Amniotic epithelial cell (primary cell): Measurements from ENCODE around the gene MAP4K1.

Experiments
- DNase-seq: peaks from one replicate; pipeline ENCODE4 v3.0.0-alpha.2; 2010; ENCODE audit warnings: low read depth

MAP4K1 gene

DNA sequence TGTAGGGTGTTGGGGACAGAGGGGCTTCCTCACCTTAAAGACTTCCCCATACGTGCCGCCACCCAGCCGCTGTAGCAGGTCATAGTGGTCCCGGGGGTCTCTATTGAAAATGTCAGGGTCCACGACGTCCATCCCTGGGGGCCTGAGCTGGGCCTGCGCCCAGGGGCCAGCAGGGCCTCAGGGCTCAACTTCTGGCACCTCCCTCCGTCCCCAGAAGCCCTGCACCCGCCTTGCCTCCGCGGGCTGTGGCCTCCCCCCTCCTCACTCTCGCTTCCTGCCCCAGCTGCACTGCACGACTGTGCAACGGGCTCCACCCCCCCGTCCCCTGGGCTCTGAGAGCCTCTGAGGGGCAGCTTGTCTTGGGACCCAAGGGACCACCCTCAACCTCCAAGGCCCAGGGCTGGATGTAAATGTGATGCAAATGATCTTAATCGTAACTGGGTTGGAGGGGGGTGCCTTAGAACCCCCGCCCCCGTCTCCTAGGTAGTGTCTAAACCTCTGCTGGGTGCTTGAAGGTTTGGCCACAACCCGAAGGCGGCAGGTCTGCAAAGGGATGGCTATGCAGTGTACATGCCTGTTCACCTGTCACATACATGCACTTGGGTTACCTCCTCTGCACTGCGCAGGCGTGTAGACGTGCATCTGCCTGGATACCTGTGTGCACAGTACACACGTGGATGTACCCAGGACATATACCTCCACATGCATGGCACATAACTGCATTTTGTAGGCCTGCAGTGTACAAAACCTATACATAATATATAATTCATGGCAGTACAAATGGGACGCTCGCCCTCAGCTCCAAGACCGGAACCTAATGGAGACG, at the start of gene MAP4K1:
TSS of gene MAP4K1 (minus strand) at position 190 of the 826 bp plus-strand sequence. CDS start at position 132, 58 bp downstream.
- DNase-seq: no peak

DNA sequence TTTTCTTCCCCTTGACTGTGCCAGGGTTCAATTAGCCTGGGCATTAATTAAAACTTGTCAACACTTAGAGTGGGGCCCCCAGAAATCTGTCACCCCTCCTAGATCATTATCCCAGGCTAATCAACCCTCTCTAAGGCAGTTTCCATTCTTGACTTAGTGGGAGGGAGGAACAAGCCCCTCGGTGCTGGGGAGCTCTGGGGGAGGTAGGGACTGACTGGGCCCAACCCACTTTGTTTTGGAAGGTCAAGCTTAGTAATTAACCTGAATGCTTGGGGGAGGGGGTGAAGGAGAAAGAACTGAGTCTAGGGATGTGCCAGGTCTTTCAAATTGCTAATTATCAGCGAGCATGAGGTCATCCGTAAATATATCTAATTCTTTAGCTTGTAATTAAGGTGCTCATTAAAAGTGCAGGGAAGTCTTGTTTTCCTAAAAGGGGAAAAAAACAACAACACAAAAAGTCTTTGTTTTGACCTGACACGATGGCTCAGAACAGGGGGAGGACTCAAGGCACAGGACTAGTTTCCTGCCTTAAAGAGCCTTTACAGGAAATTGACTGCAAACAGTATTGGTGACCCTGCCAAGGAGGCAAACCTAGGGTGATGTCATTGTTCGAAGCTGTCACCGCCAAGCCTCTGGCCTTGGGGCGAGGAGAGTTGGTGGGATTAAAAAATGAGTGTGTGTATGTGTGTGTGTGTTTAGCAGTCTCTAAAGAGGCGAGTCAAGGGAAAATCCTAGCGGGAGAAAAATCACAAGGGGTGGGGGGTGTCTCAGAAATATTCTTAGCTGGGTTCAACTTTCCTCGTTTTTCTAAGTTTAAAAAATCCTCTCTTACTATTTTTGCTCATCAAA, 49.1 kb upstream of the MAP4K1 start:
- DNase-seq: peak; percentile 65

DNA sequence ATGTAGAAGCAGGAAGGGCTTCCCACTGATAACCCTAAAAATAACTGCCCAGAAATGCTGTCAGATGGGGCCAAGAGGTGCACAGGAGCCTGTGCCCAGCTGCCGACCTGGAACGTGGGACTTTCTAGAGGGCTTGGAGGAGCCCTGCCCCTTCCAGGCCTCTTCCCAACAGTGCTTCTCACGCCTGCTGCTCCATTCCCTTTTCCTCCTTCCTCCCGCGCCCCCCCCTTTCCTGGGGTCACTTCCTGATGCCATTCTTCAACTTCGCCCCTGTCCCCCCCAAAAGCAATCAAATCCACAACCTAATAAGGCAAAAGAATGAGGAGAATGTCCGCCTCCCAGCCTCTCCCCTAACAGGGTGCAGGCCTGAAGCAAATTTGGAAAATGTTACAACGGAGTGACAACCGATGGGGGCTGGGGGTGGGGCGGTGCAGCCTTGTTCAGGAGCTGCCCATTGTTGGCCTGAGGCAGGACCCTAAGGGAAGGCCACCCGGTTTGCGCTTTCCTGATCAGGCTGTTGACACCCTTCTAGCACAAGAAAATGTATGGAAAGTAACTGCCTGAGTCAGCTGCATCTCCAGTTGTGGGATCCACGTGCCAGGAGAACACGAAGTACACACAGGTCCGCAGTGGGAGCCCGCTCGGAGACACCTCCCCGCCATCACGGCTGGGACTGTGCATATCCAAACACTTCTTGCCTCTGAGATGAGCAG, 48.4 kb upstream of the MAP4K1 start:
- no peak for DNase-seq

DNA sequence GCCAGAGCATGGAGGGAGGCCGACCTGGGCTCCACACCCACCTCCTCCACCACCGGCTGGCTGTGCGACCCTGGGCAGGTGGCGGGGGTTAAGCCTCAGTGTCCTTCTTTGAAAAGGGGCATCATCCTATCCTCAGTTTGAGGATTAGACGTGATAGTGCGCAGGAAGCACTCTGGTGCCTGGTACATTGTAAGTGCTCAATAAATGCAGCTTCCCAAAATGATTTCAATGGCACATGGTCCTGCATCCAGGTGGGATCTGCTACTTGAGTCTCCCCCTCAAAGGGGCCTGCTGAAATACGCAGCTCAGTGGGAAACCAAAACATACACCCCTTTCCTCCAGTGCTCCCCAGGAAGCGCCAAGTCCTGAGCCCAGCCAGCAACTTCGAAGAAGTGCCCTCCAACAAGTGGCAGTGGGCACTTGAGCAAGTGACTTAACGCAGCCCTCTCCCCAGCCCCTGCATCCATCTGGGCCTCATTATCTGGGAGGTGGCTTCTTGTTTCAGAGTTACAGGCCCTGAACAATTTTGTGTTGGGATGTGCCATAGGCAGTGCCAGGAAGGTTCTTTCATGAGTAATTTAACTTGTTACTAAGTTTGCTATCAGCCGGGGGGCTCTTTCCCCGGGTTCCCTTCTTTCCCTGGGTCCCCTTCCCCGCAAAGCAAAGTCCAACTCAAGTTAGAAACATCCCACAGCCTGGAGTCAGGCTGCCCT, 47.6 kb upstream of the MAP4K1 start:
- DNase-seq: no peak

- no peak for DNase-seq
Observed at GRCh38 chr19:38664503-38665211, 46.9 kb upstream of the MAP4K1 start.

DNA sequence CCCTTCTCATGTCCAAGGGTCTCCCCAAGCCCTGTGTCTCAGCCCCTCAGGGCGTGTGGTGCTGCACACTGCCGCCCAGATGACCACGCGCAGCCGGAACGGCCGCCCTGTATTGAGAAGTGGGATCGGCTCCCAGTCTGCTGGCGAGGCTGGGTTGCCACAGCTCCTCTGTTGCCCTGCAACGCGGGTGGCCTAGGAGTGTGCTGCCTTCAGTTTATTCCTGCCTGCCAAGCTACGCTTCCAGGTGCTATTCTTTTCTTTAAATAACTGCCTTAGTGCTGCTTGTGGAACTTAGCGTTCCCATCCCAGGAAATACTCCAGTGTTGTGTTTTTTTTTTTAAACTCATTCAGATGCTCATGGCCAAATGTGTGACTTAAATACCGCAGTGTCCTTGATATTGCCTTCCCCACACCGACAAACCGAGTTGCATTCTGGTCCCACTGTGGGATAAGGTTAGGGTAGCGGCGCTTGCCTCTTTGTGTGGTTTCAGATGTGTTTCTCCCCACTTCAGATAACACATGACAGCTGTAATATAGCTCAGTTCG, 46.3 kb upstream of the MAP4K1 start:
- no peak for DNase-seq

DNA sequence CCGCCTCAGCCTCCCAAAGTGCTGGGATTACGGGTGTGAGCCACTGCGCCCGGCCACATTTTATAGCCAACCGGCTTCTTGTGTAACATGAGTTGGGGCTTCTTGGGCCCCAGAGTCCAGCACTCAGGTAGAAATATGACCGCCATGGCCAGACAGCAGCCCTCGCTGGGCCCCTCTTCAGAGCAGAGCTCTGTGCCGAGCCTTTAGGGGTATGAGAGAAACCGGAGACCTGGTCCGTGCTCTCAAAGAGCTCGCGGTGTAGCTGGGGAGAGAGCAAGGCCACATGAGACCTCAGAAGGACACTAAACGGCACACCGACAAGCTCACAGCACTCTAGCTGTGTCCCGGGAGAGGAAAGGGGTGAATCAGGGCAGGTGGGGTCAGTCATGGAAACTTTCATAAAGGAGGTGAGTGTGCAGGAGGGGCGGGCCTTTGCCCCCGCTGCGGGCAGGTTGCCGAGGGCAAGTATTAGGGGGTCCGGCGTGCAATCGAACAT, 45.5 kb upstream of the MAP4K1 start:
- no peak for DNase-seq

- no peak for DNase-seq
Observed at GRCh38 chr19:38662537-38663155, 44.9 kb upstream of the MAP4K1 start.

- no peak for DNase-seq
Observed at GRCh38 chr19:38661996-38662395, 44.2 kb upstream of the MAP4K1 start.

GRCh38 chr19:38661136-38661535, 43.4 kb upstream of the MAP4K1 start:
- no peak for DNase-seq

DNA sequence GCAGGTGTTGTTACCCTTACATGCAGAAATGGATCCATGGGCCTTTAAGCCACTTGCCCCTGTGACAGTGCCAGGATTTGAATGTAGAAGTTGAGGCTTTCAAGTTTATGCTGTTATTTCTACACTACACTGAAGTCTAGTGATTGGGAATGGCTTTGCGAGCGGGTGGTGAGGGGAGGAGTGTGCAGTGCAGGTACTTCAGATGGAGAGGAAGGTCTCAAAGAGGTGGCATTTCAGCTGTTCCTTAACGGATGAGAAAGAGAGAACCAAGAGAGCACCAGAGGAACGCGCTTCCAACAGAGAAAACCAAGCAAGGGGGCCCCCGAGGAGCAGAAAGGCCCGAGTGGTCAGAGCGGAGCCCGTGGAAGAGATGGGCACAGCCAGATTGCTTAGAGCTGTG, 43.0 kb upstream of the MAP4K1 start:
- no peak for DNase-seq

DNA sequence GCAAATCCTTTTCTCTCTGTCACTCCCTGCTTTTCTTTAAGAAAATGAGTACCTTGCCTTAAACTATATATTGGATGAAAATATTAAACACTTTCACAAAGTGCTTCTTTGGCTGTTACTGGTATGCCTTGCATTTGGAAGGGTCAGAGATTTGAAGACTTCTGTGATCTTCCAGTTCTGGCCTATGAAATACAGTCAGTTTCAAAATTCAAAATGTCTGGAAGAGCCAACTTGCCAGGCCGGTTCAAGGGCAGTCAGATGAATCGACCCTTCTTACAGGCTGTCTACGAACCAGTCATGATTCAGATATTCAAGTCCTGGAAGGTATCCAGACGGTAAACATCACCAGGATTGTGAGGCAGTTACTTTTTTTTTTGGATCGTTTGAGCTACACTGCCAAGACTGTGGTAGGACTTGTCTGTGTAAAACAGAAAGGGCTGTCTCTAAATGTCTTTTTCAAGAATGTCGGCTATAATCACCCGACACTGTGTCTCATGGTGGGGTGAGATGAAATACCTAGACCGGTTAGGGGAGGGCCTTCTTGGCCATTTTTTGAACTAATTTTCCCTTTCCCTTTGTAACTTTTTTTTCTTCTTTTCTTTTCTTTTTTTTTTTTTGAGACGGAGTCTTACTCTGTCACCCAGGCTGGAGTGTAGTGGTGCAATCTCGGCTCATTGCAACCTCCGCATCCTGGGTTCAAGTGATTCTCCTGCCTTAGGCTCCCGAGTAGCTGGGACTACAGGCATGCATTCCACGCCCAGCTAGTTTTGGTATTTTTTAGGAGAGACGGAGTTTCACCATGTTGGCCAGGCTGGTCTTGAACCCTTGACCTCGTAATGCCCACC, 40.9 kb upstream of the MAP4K1 start:
- peak; percentile 100 for DNase-seq

GRCh38 chr19:38657633-38658222, 40.0 kb upstream of the MAP4K1 start:
- peak; percentile 70 for DNase-seq

- peak; percentile 88 for DNase-seq
Observed at GRCh38 chr19:38656171-38656981, 38.6 kb upstream of the MAP4K1 start.

DNA sequence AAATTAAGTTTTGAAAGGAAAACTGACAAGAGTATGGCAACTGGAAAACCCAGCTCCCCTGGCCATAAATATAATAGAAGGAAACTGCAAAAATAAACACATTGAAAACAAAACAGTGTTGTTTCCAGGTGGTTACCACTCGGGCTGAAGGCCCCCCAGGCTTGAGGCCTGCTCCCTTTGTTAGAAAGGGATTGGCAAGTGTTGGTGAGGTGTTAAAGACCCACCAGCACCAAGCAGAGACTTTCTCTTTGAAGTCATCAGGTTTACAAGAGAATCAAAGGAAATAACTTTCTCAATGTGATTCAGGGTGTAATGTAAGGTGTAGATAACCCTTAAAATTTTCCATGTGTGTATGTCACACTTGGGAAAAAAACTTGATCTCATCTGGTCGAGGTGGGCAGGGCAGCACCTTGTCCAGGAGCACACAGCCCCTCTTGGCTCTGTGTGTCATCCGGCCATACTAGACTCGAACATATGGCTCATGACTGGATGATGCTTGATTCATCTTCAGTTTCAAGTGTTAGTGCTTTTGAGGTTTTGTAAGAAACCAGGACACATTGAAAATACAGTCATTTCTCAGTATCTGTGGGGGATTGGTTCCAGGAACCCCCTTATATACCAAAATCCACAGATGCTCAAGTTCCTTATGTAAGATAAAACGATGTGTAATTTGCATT, 37.5 kb upstream of the MAP4K1 start:
- no peak for DNase-seq

DNA sequence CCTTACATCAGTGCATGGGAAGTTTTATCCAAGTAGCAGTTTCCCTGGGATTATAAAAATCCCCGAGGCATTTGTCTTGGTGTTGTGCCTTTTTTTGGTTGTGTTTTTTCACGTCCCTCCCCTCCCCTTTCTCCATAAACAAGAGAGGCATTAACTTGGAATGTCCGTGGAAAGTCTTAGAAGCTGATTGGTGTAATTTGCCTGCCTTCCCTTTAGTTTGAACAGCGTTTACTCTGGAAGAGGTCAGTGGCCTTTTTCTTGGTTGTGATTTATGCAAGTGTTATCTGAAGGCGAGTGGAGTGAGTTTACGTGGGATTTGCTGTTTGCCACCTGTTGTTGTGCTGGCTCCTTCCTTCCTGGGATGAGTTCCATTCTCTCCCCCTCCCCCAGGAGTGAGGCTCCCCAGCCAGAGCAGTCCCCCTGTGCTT, 36.9 kb upstream of the MAP4K1 start:
- peak; percentile 87 for DNase-seq

- no peak for DNase-seq
Observed at GRCh38 chr19:38653028-38653571, 35.3 kb upstream of the MAP4K1 start.
